HG03135 (cell line): ENCODE results near the gene GNG14.
"Not testable (repeated sequence)": the region's sequence is repeated elsewhere in the genome, so short reads cannot be mapped to it uniquely, and the experiment has no call there.

Experiments used
- ATAC-seq: cut with Tn5 transposase; IDR thresholded peaks from one replicate; pipeline ENCODE4 v1.9.1; 2021; ENCODE audit warnings: mild to moderate bottlenecking, moderate library complexity; ENCODE audit not compliant: unreplicated experiment

GNG14 gene

GRCh38 chr19:12687496-12688196, at the start of gene GNG14:
Gene GNG14 (plus strand): TSS chr19:12687998. CDS start chr19:12688049, 51 bp downstream.
- no peak for ATAC-seq

GRCh38 chr19:12638611-12639182, 49.1 kb upstream of the GNG14 start:
- no peak for ATAC-seq

DNA sequence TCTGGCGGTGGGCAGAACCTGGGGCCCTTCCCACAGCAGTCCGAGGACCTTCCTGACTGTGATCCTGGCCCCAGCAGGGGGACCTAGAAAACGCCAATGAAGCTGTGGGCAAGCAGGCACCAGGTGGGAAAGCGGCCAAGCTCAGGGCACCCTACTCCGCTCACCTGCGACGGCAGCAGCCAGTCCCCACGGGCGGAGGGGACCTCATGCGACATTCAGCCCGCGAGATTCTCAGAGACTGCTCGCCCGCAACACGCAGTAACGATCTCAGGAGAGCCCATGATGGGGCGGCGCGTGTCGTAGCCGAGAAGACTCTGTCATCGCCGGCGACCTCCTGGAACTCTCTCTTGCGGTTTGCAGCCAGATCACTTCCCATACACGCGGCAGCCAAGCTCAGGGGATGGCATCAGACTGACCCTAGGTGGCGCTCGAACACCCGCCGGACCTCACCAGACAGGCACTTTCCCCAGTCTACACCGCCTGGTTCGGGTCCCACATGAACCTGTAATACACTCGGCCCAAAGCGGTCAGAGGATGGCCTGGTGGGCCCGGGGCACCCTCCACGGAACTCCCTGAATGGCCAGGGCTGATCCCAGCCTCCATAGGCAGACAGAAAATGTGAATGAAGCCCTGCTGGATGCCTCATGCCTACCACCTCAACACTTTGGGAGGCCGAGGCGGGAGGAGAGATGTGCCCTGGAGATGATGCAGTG, 47.7 kb upstream of the GNG14 start:
- no peak for ATAC-seq

DNA sequence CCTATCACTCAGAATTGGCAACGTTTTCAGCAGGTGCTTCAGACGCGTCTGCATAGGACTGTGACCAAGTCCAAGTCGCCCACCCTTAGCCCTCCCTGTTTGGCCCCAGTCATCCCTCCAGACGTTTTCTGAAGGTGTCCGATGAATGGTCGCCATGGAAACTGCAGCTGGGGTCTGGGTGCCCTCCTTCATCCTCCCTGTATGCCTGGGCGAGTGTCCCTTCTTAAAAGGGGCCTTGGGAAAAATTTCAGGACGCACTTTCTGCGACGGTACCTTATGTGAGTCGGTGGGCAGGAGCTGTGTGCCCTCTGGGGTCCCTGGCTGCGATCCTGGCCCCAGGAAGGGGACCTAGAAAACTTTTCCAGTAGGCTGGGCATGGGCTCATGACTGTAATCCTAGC, 46.3 kb upstream of the GNG14 start:
- no peak for ATAC-seq

DNA sequence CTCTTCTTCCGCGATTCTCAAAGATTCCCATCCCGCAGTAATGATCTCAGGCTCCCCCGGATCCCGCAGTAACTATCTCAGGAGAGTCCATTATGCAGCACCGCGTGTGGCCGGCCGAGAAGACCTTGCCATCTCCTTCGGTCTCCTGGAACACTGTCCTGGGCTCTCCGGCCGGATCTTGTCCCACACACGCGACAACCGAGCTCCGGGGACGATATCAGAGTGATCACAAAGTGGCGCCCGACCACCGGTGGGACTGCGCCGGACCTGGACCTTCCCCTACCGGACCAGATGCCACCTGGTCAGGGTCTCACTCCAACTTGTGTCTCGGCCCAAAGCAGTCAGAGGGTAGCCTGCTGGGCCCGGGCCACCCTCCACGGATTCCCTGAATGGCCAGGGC, 45.3 kb upstream of the GNG14 start:
- no peak for ATAC-seq

GRCh38 chr19:12643716-12644115, 44.1 kb upstream of the GNG14 start:
- ATAC-seq = not testable (repeated sequence)

- no peak for ATAC-seq
Measured at GRCh38 chr19:12646551-12646950, 41.2 kb upstream of the GNG14 start.

DNA sequence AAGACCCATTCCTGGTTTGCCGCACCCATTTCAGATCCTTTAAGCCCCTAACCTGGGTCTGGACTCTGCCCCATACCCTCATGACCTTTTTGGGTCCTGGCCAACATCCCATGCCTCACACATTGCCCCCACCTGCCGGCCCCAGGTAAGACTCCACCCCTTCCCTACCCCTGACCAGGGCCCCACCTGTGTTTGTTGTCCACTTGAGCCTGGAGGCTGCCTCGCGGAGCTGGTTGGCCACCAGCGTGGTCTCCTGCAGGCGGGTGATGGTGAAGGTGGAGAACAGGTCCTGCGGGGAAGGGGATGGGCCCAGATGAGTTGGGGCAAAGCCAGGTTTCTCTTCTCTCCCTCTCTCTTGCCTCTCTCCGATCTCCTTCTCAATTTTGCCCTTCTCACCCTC, 40.8 kb upstream of the GNG14 start:
- ATAC-seq = no peak

DNA sequence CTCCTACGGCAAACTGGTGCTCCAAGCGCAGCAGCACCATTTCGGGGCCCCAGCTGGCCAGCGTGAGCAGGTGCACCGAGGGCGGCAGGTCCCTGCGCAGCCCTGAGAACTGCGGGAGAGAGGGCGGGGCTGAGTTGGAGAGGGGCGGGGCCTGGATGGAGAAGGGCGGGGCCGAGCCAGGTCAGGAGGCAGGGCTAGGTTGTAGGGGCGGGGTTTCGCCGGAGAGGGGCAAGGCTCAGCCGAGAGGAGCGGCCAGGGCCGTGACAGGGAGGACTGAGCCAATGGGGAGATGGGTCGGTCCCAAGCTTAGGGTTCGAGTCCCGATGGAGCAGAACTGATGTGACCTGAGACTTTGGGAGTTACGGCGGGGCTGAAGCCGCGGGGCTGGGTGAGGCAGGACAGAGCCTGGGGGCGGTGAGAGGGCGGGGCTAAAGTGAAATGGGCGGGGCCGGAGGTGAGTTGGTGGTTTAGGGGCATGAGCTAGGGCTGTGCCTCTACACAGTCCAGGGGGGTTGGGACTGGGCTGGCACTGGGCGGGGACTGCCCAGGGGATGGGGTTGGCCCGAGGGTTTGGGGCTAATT, 40.2 kb upstream of the GNG14 start:
- ATAC-seq = no peak

- ATAC-seq = no peak
Measured at GRCh38 chr19:12648088-12648487, 39.7 kb upstream of the GNG14 start.

DNA sequence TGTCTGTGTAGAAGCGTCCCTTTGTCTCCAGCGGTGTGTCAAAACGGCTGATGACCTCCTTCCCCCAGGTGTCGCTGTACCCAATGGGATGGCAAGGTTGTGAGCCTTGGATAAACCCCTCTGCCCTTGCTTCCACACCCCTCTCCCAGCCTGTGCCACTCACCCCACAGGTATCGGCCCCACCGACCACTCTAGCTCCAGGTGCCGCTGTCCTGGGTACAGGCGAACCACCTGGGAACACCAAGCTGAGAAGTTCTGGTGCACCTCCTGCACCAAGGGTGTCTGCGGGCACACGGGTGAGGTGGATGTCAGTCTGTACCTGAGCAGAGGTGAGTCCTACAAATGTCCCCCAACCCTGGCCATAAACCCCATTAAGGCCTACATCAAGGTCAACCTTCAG, 37.9 kb upstream of the GNG14 start:
- ATAC-seq = no peak

DNA sequence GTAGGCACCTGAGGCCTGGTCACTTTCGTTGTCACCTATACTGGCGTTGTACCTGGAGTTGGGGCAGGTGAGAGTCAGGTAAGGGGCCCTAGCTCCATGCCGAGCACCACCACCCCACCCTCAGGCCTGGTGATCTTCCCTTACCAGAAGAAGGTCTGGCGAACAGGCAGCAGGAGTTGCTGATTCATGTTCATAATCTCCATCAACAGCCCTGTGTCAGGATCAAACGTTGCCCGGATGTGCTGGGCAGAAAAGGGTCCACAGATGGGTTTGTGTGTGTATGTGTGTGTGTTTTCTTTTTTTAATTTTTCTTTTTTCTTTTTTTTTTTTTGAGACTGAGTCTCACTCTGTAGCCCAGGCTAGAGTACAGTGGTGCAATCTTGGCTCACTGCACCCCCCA, 35.6 kb upstream of the GNG14 start:
- no peak for ATAC-seq

GRCh38 chr19:12655546-12655945, 32.3 kb upstream of the GNG14 start:
- no peak for ATAC-seq

DNA sequence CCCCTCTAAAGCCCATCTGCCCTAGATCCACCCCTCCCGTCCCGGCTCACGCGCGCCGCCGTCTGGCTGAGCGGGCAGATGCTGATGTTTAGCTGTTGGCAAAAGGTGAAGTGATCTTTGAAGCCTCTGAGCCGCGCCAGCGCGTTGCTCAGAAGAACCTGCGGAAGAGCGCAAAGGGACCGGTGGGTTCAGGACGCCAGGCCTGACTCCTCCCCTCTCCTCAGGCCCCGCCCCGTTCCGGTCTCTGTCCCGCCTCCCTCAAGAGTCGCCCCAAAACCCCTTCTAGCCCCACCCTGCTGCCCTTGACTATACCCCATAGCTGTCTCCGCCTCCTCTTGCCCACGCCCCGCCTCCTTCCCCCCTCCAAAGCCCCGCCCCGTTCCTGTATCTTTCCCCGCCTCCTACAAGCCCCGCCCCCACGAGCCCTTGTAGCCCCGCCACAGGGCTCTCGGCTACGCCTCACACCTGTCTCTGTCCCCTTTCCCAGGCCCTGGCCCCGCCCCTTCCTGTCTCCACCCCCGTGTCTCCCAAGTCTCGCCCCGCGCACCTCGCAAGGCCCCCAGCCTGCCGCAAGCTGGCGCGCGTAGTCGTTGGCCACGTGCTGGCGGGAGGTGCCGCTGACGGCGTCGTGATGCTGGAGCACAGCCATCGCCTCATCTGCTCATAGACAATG, 30.8 kb upstream of the GNG14 start:
- no peak for ATAC-seq

- no peak for ATAC-seq
Measured at GRCh38 chr19:12657966-12658365, 29.8 kb upstream of the GNG14 start.

- no peak for ATAC-seq
Measured at GRCh38 chr19:12660980-12661379, 26.8 kb upstream of the GNG14 start.

- no peak for ATAC-seq
Measured at GRCh38 chr19:12664406-12665280, 23.2 kb upstream of the GNG14 start.

DNA sequence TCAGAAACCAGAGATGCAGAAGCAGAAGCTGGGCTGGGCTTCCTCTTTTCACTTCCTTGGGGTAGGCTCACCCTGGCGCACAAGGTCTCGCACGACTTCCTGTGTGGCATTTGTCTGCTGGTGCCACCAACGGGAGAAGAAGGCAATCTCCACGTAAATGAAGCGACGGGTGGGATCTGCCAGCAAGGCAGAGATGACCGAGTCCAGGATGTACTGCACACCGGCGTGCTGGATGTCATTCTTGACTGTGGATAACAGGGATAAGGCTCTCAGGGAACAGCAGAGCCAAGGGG, 22.6 kb upstream of the GNG14 start:
- no peak for ATAC-seq

GRCh38 chr19:12665671-12666264, 22.0 kb upstream of the GNG14 start:
- no peak for ATAC-seq
